ENCODE measurements around the gene PET100. TPM values are rescaled to one million over a fixed set of nuclear protein-coding genes. Genes with fewer than 3 reads are reported as not detected.

PET100 gene
- polyA plus RNA-seq, 2 of the 4 experiments (the other 2 are of a cell fraction) = 48.6 to 99.3 TPM

- CTCF ChIA-PET = interaction anchor here (1.0 kb wide), 1 partner anchor 72 kb away, joined by 5 read pairs; no protein-coding TSS in a partner anchor
- 80% methylated on average over 4 of the region's 11 CpGs for WGBS (ENCODE audit: missing lambda C conversion rate)
Observed at GRCh38 chr19:7640803-7641202, 11.2 kb downstream of the PET100 start.

DNA sequence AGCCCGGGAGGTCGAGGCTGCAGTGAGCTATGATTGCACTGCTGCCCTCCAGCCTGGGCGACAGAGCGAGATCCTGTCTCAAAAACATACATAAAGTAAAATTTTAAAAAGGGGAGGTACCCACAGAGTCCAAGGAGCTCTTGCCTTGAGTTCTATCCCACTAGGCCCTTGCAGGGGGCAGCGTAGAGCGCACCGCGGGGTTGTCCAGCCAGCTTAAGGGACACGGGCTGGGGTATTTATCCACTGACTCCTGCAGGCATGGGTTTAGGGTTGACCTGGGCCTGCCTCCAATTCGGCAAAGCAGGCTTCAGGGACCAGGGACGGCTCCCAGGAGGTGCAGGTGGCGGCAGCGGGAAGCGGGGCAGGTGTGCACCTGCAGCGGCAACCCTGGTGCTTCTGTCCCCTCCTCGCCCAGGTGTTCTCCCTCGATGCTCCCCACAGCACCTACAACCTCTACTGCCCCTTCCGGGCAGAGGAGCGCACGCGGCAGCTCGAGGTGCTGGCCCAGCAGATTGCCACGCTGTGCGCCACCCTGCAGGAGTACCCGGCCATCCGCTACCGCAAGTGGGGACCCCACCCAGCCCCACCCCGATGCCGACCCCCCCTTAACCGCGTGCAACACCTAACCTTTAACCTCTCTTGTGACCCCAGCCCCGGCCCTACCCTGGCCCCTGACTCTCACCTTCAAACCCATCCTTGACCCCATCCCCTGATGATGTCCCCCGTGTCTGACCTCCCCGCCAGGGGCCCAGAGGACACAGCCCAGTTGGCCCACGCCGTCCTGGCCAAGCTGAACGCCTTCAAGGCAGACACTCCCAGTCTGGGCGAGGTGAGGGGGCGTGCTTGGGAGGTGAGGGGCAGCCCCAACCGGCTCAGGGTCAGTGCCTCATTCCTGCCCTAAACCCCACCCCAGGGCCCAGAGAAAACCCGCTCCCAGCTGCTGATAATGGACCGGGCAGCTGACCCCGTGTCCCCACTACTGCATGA is 12.0 kb downstream of the PET100 start:
- H3K4me3 ChIP-seq = no peak overlapping the region
- H3K4me1 ChIP-seq = no peaks in the 10 kb centered on the region
- 0 out of 6 replicates have a peak, but pooled peaks of 1 of the 2 experiments have one; percentile 9 for ATAC-seq
- CTCF ChIA-PET = interaction anchor here (0.6 to 1.9 kb wide), 5 partner anchors 10 to 73 kb away, joined by 3 to 9 read pairs (median 5); no protein-coding TSS in a partner anchor
- DNase-seq (ENCODE audit: low read depth in 1 of 2, low spot score in 1 of 2) = peak in 1 of 2 experiments; percentile 26
- FAIRE-seq = no peak
- no peak overlapping the region for H3K4me2 ChIP-seq
- no peak overlapping the region for H3K27ac ChIP-seq
- H3K9me3 ChIP-seq = no peaks in the 10 kb centered on the region
- WGBS (ENCODE audit: missing lambda C conversion rate) = 88% methylated on average over 29 of the region's 43 CpGs
- POLR2A ChIA-PET = no interaction called here
- TF ChIP-seq TP53 (CRISPR knock-in tag; IDR thresholded peaks at IDR 0.05) = no peak
- no peak for TF ChIP-seq POLR2AphosphoS2 (conservative IDR thresholded peaks at IDR 0.05; ENCODE audit: low read length)
- no peak for TF ChIP-seq ESRRA (IDR thresholded peaks at IDR 0.05; ENCODE audit: borderline replicate concordance, low read length)
- TF ChIP-seq USF2 (IDR thresholded peaks at IDR 0.05) = no peak
- no peak for TF ChIP-seq RNF2 (IDR thresholded peaks at IDR 0.05; ENCODE audit: borderline replicate concordance, low read depth)
- no peak for TF ChIP-seq SMC3 (IDR thresholded peaks at IDR 0.05)
- TF ChIP-seq JUN (IDR thresholded peaks at IDR 0.05) = no peak
- TF ChIP-seq TFCP2L1 (CRISPR knock-in tag; IDR thresholded peaks at IDR 0.05) = no peak
- TF ChIP-seq RFX5 (IDR thresholded peaks at IDR 0.05) = no peak
- no peak for TF ChIP-seq ELK1 (IDR thresholded peaks at IDR 0.05; ENCODE audit: low read depth, low read length)
- TF ChIP-seq KDM1A (IDR thresholded peaks at IDR 0.05; ENCODE audit: low read depth) = no peak
- no peak for TF ChIP-seq JUNB (IDR thresholded peaks at IDR 0.05)
- TF ChIP-seq NPAS2 (CRISPR knock-in tag; IDR thresholded peaks at IDR 0.05; ENCODE audit: borderline replicate concordance) = no peak
- no peak for TF ChIP-seq NFE2L2 (conservative IDR thresholded peaks at IDR 0.05; ENCODE audit: low read length)
- no peak for TF ChIP-seq HDAC2 (IDR thresholded peaks at IDR 0.05)
- no peak for TF ChIP-seq MAZ (IDR thresholded peaks at IDR 0.05; ENCODE audit: borderline replicate concordance, low read depth, low read length)
- no peak for TF ChIP-seq ZSCAN20 (CRISPR knock-in tag; IDR thresholded peaks at IDR 0.05)

More at GRCh38 chr19:7640803-7641202, 11.2 kb downstream of the PET100 start:
- no peak for ATAC-seq
- no peak for FAIRE-seq
- Histone ChIP-seq H3K9me3 (no peaks in the 10 kb centered on the region), H3K27ac (no peak overlapping the region), H3K4me3 (no peak overlapping the region), H3K4me1 (no peaks in the 10 kb centered on the region), H3K4me2 (no peak overlapping the region)
- POLR2A ChIA-PET = no interaction called here
- DNase-seq (ENCODE audit: low read depth in 1 of 2, low spot score in 1 of 2) = no peak
- no peak for TF ChIP-seq HOXA7 (CRISPR knock-in tag; IDR thresholded peaks at IDR 0.05)
- no peak for TF ChIP-seq JUNB (IDR thresholded peaks at IDR 0.05)
- TF ChIP-seq ZFP36 (IDR thresholded peaks at IDR 0.05; ENCODE audit: borderline replicate concordance, partially characterized antibody) = no peak
- TF ChIP-seq RCOR1 (IDR thresholded peaks at IDR 0.05; ENCODE audit: low read depth, low read length) = no peak
- no peak for TF ChIP-seq BCL3 (IDR thresholded peaks at IDR 0.05)
- TF ChIP-seq MYC (IDR thresholded peaks at IDR 0.05; ENCODE audit: borderline replicate concordance, low read length) = no peak
- no peak for TF ChIP-seq BHLHE40 (IDR thresholded peaks at IDR 0.05; ENCODE audit: low read depth, low read length)
- TF ChIP-seq CTCF (IDR thresholded peaks at IDR 0.05) = no peak
- TF ChIP-seq TFCP2L1 (CRISPR knock-in tag; IDR thresholded peaks at IDR 0.05) = no peak
- no peak for TF ChIP-seq GATA3 (IDR thresholded peaks at IDR 0.05; ENCODE audit: borderline replicate concordance)
- no peak for TF ChIP-seq RAD21 (conservative IDR thresholded peaks at IDR 0.05 in 1 of 2, IDR thresholded peaks at IDR 0.05 in 1 of 2)
- TF ChIP-seq TP53 (CRISPR knock-in tag; IDR thresholded peaks at IDR 0.05) = no peak
- TF ChIP-seq NR3C1 (IDR thresholded peaks at IDR 0.05) = no peak
- no peak for TF ChIP-seq CBX2 (IDR thresholded peaks at IDR 0.05; ENCODE audit: borderline replicate concordance, low read depth)
- TF ChIP-seq CBX8 (IDR thresholded peaks at IDR 0.05) = no peak
- TF ChIP-seq, protein P1, sequence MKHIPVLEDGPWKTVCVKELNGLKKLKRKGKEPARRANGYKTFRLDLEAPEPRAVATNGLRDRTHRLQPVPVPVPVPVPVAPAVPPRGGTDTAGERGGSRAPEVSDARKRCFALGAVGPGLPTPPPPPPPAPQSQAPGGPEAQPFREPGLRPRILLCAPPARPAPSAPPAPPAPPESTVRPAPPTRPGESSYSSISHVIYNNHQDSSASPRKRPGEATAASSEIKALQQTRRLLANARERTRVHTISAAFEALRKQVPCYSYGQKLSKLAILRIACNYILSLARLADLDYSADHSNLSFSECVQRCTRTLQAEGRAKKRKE (CRISPR knock-in tag; IDR thresholded peaks at IDR 0.05; ENCODE audit: low read depth) = no peak
- TF ChIP-seq NFE2L2 (conservative IDR thresholded peaks at IDR 0.05; ENCODE audit: low read length) = no peak
- TF ChIP-seq FOXS1 (CRISPR knock-in tag; IDR thresholded peaks at IDR 0.05) = no peak
- no peak for TF ChIP-seq CEBPB (IDR thresholded peaks at IDR 0.05)
- no peak for TF ChIP-seq HEYL (CRISPR knock-in tag; IDR thresholded peaks at IDR 0.05)

Measured in A549 (cell line).